PC-3 (cell line): ENCODE measurements around the gene DDC. TPM values are rescaled to one million over a fixed set of nuclear protein-coding genes. Genes with fewer than 3 reads are reported as not detected.

Experiments
- ATAC-seq: fragments of 200-7000 bp; cut with Tn5 transposase; 2 replicates; pipeline ENCODE4 v1.9.1; 2020; ENCODE audit warnings: mild to moderate bottlenecking, moderate library complexity
- BruUV-seq: library from RNA; stranded (reverse); fragments of 400-500 nt; replicated peaks from 2 replicates; lab custom pipeline; 2021; lab: Mats Ljungman, UMichigan
- CTCF ChIA-PET: fragments of 300-600 bp; sonication (Branson Sonifier 250); formaldehyde crosslinking; loops from one replicate; lab custom pipeline; 2022; ENCODE audit warnings: antibody characterized with exemption; lab: Charles Lee
- POLR2A ChIA-PET: fragments of 300-600 bp; sonication (Branson Sonifier 250); formaldehyde crosslinking; loops from one replicate; lab custom pipeline; 2022; ENCODE audit warnings: antibody characterized with exemption; ENCODE audit not compliant: unreplicated experiment; lab: Charles Lee
- DNase-seq: peaks from one replicate; pipeline ENCODE4 v3.0.0-alpha.2; 2015
- H2AFZ ChIP-seq: fragments of 300-600 bp; sonication (generic); 2 replicates; pipeline ENCODE4 v1.6.0; 2016; ENCODE audit warnings: antibody characterized with exemption, low read length
- H3F3A ChIP-seq: fragments of 300-600 bp; sonication (generic); one replicate; pipeline ENCODE4 v1.6.0; 2017; ENCODE audit warnings: antibody characterized with exemption, low read length, control low read depth, mild to moderate bottlenecking; ENCODE audit not compliant: unreplicated experiment
- H3K27ac ChIP-seq: fragments of 300-600 bp; sonication (generic); 2 replicates; pipeline ENCODE4 v1.5.1; 2016; ENCODE audit warnings: mild to moderate bottlenecking, low read length
- H3K27me3 ChIP-seq: fragments of 300-600 bp; sonication (generic); 2 replicates; pipeline ENCODE4 v1.6.1; 2016; ENCODE audit warnings: low read length, mixed read lengths
- H3K36me3 ChIP-seq: fragments of 300-600 bp; sonication (generic); 2 replicates; pipeline ENCODE4 v1.6.1; 2016; ENCODE audit warnings: low read depth, mixed run types, low read length, mixed read lengths
- H3K4me1 ChIP-seq: fragments of 300-600 bp; sonication (generic); 2 replicates; pipeline ENCODE4 v1.5.1; 2016; ENCODE audit warnings: low read length; ENCODE audit not compliant: insufficient read depth
- H3K4me2 ChIP-seq: fragments of 300-600 bp; sonication (generic); 2 replicates; pipeline ENCODE4 v1.6.0; 2016; ENCODE audit warnings: low read length
- H3K4me3 ChIP-seq: fragments of 300-600 bp; sonication (generic); 2 replicates; pipeline ENCODE4 v1.5.1; 2016; ENCODE audit warnings: mild to moderate bottlenecking, low read length, mixed read lengths
- H3K79me2 ChIP-seq: fragments of 300-600 bp; sonication (generic); 2 replicates; pipeline ENCODE4 v1.6.1; 2017; ENCODE audit warnings: low read length, mixed read lengths
- H3K9ac ChIP-seq: fragments of 300-600 bp; sonication (generic); 2 replicates; pipeline ENCODE4 v1.6.0; 2016; ENCODE audit warnings: mild to moderate bottlenecking, low read length
- H3K9me2 ChIP-seq: fragments of 300-600 bp; sonication (generic); replicated peaks from 2 replicates; pipeline ENCODE4 v1.6.1; 2016; ENCODE audit warnings: mixed run types, low read length, mixed read lengths
- H3K9me3 ChIP-seq: fragments of 300-600 bp; sonication (generic); 2 replicates; pipeline ENCODE4 v1.6.1; 2016; ENCODE audit warnings: low read length, mixed read lengths
- H4K20me1 ChIP-seq: fragments of 300-600 bp; sonication (generic); 2 replicates; pipeline ENCODE4 v1.6.1; 2016; ENCODE audit warnings: low read length, mixed read lengths
- EZH2 ChIP-seq: fragments of 300-600 bp; sonication (generic); IDR thresholded peaks from one replicate; pipeline ENCODE4 v1.6.1; 2017; ENCODE audit warnings: antibody characterized with exemption, mild to moderate bottlenecking, low read length; ENCODE audit not compliant: unreplicated experiment
- EZH2phosphoT487 ChIP-seq: fragments of 300-600 bp; sonication (generic); IDR thresholded peaks from 2 replicates; pipeline ENCODE4 v1.6.1; 2018; ENCODE audit warnings: mild to moderate bottlenecking, antibody characterized with exemption, low read length, borderline replicate concordance
- intact Hi-C: fragments of 100-400 bp; cut with micrococcal nuclease; formaldehyde crosslinking; loops from 2 replicates; pipeline ENCODE4 v1.9.0; 2023
- total RNA-seq: library from RNA; depleted of rRNA; stranded (reverse); fragments of >200 nt; gene quantifications from 2 replicates; pipeline ENCODE4 v1.2.3, GENCODE V29; 2014
- TF ChIP-seq, protein P1 (sequence below): fragments of 300-600 bp; sonication (generic); conservative IDR thresholded peaks from 2 replicates; pipeline ENCODE4 v1.5.1; 2017; ENCODE audit warnings: antibody characterized with exemption, low read depth, mild to moderate bottlenecking, low read length

The DDC gene
- total RNA-seq, 1 experiment from 2014 or later: not detected

DNA sequence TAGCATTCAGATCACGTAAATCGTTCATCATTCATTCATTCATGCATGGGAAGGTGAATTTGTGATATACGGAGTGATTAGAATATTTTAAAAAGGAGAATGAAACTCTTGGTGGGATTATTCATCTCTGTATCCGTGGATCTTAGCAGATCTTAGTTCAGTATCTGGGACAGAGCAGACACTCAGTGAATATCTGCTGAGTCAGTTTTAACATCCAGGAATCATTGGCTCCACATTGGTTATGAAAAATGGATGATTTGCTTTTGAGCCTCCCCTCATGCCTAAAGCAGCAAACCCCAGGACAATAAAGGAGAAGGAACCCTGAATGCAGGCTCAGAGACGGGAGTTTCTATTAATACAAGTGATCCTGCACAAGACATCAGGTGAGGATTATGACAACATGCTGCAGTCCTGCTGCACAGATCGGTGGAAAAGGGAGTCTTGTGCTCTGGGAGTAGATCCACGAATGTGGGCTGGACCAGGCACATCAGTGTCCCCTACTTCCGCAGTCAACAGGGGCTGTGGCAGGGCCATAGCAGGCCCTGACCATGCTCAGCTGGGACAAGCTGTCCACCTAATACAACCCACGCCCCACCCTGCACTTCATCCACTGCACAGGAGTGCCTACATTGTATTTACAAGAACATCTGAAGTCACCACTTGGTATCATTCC is 88.1 kb downstream of the DDC start:
- Histone ChIP-seq H3K4me3 (no peak overlapping the region), H3K27me3 (no peaks in the 10 kb centered on the region), H3K9ac (no peak overlapping the region), H4K20me1 (no peaks in the 10 kb centered on the region), H3K4me2 (no peak overlapping the region), H3K9me2 (no peaks in the 10 kb centered on the region), H2AFZ (no peak overlapping the region), H3F3A (no peaks in the 10 kb centered on the region), H3K9me3 (no peaks in the 10 kb centered on the region), H3K36me3 (no peaks in the 10 kb centered on the region), H3K79me2 (no peaks in the 10 kb centered on the region), H3K4me1 (no peaks in the 10 kb centered on the region), H3K27ac (no peak overlapping the region)
- ChIA-PET POLR2A (no interaction called here), CTCF (no interaction called here)
- DNase-seq (no peak), ATAC-seq (no peak)
- BruUV-seq: no TSS peak
- intact Hi-C loops: no loop called here
- TF ChIP-seq EZH2 (no peak), EZH2phosphoT487 (no peak)
- TF ChIP-seq, protein P1, sequence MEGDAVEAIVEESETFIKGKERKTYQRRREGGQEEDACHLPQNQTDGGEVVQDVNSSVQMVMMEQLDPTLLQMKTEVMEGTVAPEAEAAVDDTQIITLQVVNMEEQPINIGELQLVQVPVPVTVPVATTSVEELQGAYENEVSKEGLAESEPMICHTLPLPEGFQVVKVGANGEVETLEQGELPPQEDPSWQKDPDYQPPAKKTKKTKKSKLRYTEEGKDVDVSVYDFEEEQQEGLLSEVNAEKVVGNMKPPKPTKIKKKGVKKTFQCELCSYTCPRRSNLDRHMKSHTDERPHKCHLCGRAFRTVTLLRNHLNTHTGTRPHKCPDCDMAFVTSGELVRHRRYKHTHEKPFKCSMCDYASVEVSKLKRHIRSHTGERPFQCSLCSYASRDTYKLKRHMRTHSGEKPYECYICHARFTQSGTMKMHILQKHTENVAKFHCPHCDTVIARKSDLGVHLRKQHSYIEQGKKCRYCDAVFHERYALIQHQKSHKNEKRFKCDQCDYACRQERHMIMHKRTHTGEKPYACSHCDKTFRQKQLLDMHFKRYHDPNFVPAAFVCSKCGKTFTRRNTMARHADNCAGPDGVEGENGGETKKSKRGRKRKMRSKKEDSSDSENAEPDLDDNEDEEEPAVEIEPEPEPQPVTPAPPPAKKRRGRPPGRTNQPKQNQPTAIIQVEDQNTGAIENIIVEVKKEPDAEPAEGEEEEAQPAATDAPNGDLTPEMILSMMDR: no peak

DNA sequence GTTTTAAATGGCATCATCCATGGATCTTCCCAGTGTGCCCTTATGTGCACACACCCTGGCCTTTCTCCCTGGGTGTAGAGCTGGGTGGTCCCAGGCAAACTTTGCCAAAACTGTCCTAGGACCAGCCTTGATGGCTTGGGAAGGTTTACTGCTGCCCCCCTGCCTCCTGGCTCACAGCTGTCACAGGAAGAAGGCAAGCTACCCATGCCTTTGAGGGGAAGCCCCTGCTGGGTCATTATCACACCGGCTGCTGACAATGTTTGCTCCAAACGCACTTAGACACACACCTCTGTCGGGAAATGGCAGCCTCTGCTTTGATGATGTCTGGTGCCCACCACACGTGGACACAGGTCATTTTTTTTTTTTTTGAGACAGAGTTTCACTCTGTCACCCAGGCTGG is 89.9 kb downstream of the DDC start:
- no TSS peak for BruUV-seq
- Histone ChIP-seq H3K4me3 (no peak overlapping the region), H3K36me3 (no peaks in the 10 kb centered on the region), H3F3A (no peaks in the 10 kb centered on the region), H3K79me2 (no peaks in the 10 kb centered on the region), H3K4me2 (no peak overlapping the region), H3K9me3 (no peaks in the 10 kb centered on the region), H4K20me1 (no peaks in the 10 kb centered on the region), H3K27ac (no peak overlapping the region), H3K4me1 (no peaks in the 10 kb centered on the region), H3K9me2 (no peaks in the 10 kb centered on the region), H2AFZ (no peak overlapping the region), H3K27me3 (no peaks in the 10 kb centered on the region), H3K9ac (no peak overlapping the region)
- POLR2A ChIA-PET: no interaction called here
- CTCF ChIA-PET: no interaction called here
- intact Hi-C loops: no loop called here
- DNase-seq: no peak
- ATAC-seq: no peak
- TF ChIP-seq EZH2phosphoT487 (no peak), EZH2 (no peak)
- TF ChIP-seq, protein P1: no peak

DNA sequence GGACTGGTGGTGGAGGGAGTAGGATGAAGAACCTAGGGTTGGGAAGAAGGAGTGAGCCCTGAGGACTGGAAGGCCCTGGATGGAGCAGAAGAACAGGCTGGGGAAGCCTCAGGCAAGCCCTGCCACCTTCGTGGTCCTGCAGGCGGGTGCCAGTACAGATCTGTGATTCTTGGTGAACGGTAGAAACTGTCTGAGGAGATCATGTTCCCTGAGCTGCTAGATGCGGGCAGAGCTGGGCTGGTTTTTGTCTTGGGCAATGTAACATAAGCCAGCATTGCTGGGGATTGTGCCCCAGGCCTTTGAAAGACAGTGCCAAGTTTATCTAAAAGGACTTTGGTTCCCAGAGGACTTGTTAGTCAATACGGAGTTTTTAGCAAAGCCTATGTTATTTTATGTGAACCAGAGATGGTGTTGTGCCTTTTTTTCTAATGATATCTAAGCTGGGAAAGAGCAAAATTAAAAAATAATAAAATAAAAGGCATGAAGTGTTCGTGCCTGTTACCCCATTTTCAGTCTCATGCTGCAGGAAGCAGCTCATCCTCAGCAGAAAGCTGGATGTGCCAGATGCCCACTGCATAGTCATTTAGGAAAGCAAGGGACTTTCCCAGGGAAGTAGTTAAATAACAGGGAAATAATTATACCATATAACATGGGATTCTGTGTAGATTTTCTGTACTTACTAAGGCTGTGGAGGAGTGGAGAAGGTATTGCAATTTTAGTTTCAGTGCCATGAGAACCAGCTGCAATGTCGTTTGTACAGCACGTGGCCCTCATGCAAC is 90.6 kb downstream of the DDC start:
- CTCF ChIA-PET: no interaction called here
- no peak for ATAC-seq
- POLR2A ChIA-PET: no interaction called here

More for the DNA sequence above, 90.6 kb downstream of the DDC start:
- no TSS peak for BruUV-seq
- Histone ChIP-seq H3K27me3 (no peaks in the 10 kb centered on the region), H2AFZ (no peak overlapping the region), H4K20me1 (no peaks in the 10 kb centered on the region), H3K9ac (no peak overlapping the region), H3F3A (no peaks in the 10 kb centered on the region), H3K4me2 (no peak overlapping the region), H3K9me3 (no peaks in the 10 kb centered on the region), H3K79me2 (no peaks in the 10 kb centered on the region), H3K27ac (no peak overlapping the region), H3K4me1 (no peaks in the 10 kb centered on the region), H3K36me3 (no peaks in the 10 kb centered on the region), H3K9me2 (no peaks in the 10 kb centered on the region), H3K4me3 (no peak overlapping the region)
- intact Hi-C loops: no loop called here
- TF ChIP-seq, protein P1: no peak
- no peak for DNase-seq
